Right ventricle myocardium inferior (tissue), 1 donor: ENCODE results near the gene IL17C. TPM values are rescaled to one million over a fixed set of nuclear protein-coding genes. Genes with fewer than 3 reads are reported as not detected.

Experiments
- ATAC-seq: fragments of 200-7000 bp; cut with Tn5 transposase; one replicate; pipeline ENCODE4 v1.9.1; 2020; ENCODE audit warnings: mild to moderate bottlenecking, moderate library complexity
- DNase-seq: peaks from one replicate; pipeline ENCODE4 v3.0.0; 2021; ENCODE audit errors: missing footprints
- intact Hi-C: fragments of 100-400 bp; cut with DNase I; formaldehyde crosslinking; loops from one replicate; pipeline ENCODE4 v1.11.0; 2022
- total RNA-seq: library from RNA; stranded (reverse); fragmentation: NEBNext Ultra II Directional; extraction: Animal tissue kit (Norgen Biotek cat#: 25700); gene quantifications from one replicate; pipeline ENCODE4 v1.2.1, GENCODE V29; 2021
- donor health status: DM: no; HTN: yes; CAD: no; lungs with severe emphysema.

The IL17C gene
- total RNA-seq, 1 donor from 2014 or later = not detected

GRCh38 chr16:88651276-88651988, 13.1 kb downstream of the IL17C start:
- intact Hi-C loops = no loop called here
- ATAC-seq (peak; percentile 14), DNase-seq (no peak)

- no peak for ATAC-seq
- intact Hi-C loops = no loop called here
- no peak for DNase-seq
These were observed 13.8 kb downstream of the IL17C start for GRCh38 chr16:88651989-88652761.

GRCh38 chr16:88652762-88653063, 14.3 kb downstream of the IL17C start:
- DNase-seq (no peak), ATAC-seq (no peak)

GRCh38 chr16:88653101-88653500, 14.7 kb downstream of the IL17C start:
- intact Hi-C loops = no loop called here
- ATAC-seq (no peak), DNase-seq (no peak)

More at GRCh38 chr16:88652762-88653063, 14.3 kb downstream of the IL17C start:
- intact Hi-C loops = no loop called here

GRCh38 chr16:88653596-88654362, 15.4 kb downstream of the IL17C start:
- intact Hi-C loops = no loop called here
- DNase-seq (no peak), ATAC-seq (no peak)

GRCh38 chr16:88654363-88655052, 16.1 kb downstream of the IL17C start:
- intact Hi-C loops = no loop called here
- ATAC-seq (no peak), DNase-seq (no peak)

- DNase-seq = no peak
- ATAC-seq = no peak
- intact Hi-C loops = no loop called here
These were observed 16.8 kb downstream of the IL17C start for GRCh38 chr16:88655053-88655732.

GRCh38 chr16:88655733-88656281, 17.4 kb downstream of the IL17C start:
- DNase-seq (no peak), ATAC-seq (no peak)
- intact Hi-C loops = no loop called here

- no peak for DNase-seq
- intact Hi-C loops = no loop called here
- no peak for ATAC-seq
These were observed 18.1 kb downstream of the IL17C start for GRCh38 chr16:88656291-88656980.

- DNase-seq (no peak), ATAC-seq (no peak)
- intact Hi-C loops = no loop called here
These were observed 19.0 kb downstream of the IL17C start for GRCh38 chr16:88657371-88657770.

GRCh38 chr16:88658714-88659113, 20.3 kb downstream of the IL17C start:
- ATAC-seq = no peak
- DNase-seq = no peak
- intact Hi-C loops = no loop called here

GRCh38 chr16:88659160-88659559, 20.8 kb downstream of the IL17C start:
- DNase-seq (no peak), ATAC-seq (no peak)
- intact Hi-C loops = no loop called here

GRCh38 chr16:88661468-88661867, 23.1 kb downstream of the IL17C start:
- no peak for ATAC-seq
- no peak for DNase-seq
- intact Hi-C loops = no loop called here

- DNase-seq (no peak), ATAC-seq (no peak)
- intact Hi-C loops = no loop called here
These were observed 24.0 kb downstream of the IL17C start for GRCh38 chr16:88662222-88662842.

GRCh38 chr16:88662843-88663606, 24.7 kb downstream of the IL17C start, which contains the start of gene MVD:
Gene MVD, minus strand, starts transcription at chr16:88663091. Its CDS starts 11 bp downstream, at chr16:88663080.
- peak; percentile 98 for DNase-seq
- ATAC-seq = peak; percentile 99
- intact Hi-C loops = loop anchor here (1.0 kb wide), 1 partner anchor 93 kb away; the partner anchor contains the start of gene ZC3H18

GRCh38 chr16:88665148-88665547, 26.8 kb downstream of the IL17C start:
- ATAC-seq (no peak), DNase-seq (no peak)
- intact Hi-C loops = no loop called here
